ENCODE measurements around the gene CGRRF1.

Gene CGRRF1

DNA sequence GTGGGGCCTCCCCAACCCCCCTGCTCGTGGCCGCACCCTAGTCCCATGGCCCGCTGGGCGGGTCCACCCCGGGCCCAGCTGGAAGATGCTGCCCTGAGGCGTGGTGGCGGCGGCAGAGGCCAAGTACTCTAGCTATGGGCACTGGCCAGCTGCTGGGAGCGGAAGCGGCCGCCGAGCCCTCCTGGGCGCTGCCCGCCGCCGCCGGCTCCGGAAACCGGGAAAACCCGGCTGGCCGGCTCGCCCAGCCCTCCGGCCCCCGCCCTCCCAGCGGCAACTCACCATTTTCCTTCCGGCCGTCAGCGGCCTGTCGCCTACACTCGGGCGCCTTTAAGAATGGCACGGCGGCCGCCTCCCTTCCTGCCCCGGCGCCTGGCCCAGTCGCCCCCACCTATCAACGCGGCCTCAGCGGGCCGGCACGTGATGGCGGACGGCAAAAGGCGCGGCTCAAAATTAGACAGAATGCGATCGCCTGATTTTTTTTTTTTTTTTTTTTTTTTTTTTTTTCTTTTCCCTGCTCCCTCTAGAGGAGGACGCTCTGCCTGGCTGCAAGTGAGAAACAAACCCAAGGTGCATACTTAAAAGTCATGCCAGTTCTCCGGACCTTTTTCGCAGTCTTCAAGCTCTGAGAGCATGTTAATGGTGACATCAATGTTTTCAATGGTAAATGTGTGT, 20.9 kb upstream of the CGRRF1 start, which contains the start of gene GMFB:
TSS of gene GMFB (minus strand) at position 335 of the 672 bp plus-strand sequence. CDS start at position 282, 53 bp downstream.
- DNase-seq (ENCODE audit: low read depth, low spot score), result peak; percentile 90
- H3K4me3 ChIP-seq (ENCODE audit: low read length), result peak within 1 kb of the TSS; percentile 89

DNA sequence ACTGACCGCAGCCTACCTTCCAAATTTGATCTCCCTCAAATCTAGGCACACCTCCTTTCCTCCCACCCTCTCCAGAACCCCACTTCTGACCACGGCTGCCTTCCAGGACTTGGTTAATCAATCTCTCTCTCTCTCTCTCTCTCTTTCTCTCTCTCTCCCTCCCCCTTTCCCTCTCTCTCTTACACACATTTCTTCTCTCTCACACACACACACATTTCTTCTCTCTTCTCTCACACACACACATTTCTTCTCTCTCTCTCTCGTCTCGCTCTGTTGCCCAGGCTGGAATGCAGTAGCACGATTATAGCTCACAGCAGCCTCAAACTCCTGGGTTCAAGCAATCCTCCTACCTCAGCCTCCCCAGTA, 20.4 kb upstream of the CGRRF1 start:
- H3K4me3 ChIP-seq (ENCODE audit: low read length), result peak overlapping the region; percentile 89
- DNase-seq (ENCODE audit: low read depth, low spot score), result no peak

DNA sequence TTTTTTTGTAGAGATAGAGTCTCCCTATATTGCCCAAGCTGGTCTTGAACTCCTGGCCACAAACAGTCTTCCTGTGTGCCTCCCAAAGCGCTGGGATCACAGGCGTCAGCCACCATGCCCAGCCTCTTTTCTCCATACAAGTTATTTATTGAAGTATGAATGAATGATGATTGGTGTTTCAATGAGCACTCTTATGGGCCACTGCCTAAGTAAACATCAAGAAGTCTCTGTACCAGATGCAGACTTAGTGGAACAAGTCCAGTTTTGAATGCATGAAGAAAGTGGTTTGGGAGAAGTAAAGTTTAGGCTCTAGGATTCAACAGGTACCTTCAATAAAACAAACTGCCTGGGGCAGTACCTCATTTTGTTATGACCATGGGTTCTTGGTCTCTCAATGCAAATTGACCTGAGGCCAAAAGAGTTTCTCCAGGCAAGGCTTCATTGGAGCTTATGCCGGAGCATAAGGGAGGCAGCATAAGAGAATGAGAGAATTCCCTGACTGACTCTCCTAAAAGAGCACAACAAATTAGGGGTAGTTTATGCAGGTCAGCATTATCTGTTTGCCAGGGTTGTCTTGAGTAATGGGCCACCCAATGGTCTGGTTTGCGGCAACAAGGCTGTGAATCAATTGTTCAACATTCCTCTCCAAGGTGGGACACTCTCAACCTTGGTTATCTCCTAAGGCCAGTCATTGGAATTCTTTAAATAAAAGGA, 19.8 kb upstream of the CGRRF1 start:
- no peak overlapping the region for H3K4me3 ChIP-seq (ENCODE audit: low read length)
- no peak for DNase-seq (ENCODE audit: low read depth, low spot score)

DNA sequence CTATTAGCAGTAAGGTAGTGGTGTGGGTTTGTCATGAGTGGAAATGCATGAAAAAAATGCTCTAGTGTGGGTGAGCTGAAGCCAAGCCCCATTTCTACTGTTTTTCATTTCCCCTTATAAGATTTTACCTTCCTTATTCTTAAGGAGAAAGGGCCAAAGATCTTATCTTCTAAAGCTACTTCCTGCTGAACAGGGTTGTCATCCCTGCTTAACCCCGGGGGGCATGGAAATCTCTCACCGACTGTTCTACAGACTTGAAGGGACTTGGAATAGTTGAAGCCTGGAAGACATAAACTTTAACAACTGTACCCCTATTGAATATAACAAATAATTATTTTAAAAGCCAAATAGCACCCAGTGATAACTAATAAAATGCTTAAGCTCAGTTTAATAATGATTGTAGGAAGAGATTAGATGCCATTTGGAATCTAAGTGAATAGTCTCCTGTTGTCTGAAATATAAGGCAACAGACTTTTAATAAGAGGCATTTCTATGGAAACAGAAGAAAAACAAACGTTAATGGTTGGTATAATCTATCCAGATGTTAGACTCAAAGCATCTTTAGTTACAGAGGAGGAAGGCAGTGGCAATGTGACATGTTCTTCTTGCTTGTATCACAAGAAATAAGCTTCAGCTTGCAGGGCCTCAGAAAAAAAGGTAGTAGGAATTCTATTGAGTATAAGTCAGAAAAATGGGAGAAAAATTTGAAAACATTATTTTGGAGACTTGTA, 19.1 kb upstream of the CGRRF1 start:
- no peak for DNase-seq (ENCODE audit: low read depth, low spot score)

DNA sequence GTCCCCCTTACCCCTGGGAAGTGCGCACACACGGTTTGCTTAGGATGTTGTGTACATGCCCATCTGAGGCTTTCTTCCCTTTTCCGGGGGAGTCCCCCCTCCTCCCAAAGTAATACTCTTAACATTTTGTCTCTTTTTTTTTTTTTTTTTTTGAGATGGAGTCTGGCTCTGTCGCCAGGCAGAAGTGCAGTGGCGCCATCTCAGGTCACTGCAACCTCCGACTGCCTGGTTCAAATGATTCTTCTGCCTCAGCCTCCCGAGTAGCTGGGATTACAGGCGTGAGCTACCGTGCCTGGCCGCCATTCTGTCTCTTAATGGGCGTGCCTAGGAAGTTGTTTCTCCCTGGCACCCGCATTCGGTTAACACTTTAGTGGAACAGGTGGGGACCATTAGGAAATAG, 16.4 kb upstream of the CGRRF1 start:
- no peak overlapping the region for H3K4me3 ChIP-seq (ENCODE audit: low read length)

More for the DNA sequence above, 19.1 kb upstream of the CGRRF1 start:
- H3K4me3 ChIP-seq (ENCODE audit: low read length), result no peak overlapping the region

DNA sequence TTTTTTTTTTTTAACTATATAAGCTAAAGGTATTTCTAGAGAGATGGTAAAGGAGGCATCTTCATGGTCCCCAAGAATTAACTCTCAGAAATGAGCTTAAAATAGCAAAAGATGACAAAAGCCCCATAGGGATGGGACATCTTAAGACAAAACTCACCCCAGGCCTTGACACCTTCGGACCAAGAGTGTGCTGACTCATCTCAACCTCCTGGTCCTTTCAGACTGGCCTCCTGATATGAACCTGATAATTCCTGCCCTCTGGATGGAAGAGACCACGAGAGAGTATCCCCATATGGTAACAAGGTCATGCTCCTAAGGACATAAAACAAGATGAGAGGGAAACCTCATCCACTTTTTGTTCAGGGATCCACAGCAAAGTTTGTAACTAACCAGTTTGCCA, 12.5 kb upstream of the CGRRF1 start:
- H3K4me3 ChIP-seq (ENCODE audit: low read length), result no peak overlapping the region
- DNase-seq (ENCODE audit: low read depth, low spot score), result no peak

More for the DNA sequence above, 16.4 kb upstream of the CGRRF1 start:
- no peak for DNase-seq (ENCODE audit: low read depth, low spot score)

DNA sequence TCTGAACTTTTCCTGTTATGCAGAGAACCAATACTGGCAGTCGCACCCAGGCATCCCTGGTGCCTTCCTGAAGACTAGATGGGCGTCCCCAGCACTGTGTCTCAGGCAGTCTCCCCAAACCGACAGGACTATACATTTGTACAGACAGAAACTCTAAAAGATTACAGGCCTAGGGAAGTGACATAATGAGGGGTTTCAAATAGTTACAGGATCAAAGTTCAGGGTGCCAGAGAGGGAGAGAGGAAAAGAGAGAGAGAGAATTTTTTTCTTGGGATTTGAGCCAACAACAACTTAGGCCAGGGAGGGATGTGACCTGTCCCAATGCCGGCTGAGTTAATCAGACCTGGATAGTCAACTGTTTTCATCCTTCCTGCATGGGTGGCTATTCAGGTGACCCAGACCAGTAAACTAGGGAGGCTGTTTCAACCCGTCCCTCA, 11.6 kb upstream of the CGRRF1 start:
- DNase-seq (ENCODE audit: low read depth, low spot score), result no peak
- no peak overlapping the region for H3K4me3 ChIP-seq (ENCODE audit: low read length)

DNA sequence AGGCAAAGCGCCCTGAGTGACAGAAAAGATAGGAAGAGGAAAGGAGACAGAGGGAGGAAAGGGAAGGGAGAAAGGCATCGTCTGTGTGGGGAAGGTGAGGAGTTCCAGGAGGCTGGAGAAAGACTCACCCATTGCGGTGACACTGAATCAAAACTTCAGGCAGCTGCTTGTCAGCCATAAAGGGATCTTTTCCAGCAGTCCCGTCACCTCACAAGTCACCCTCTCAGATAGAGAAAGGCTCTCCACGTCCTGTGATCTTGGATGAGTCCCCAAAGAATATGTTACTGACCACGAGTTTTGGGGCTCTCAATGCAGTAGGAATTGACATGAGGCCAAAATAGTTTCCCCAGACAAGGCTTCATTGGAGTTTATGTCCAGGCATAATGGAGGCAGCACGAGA, 11.1 kb upstream of the CGRRF1 start:
- no peak overlapping the region for H3K4me3 ChIP-seq (ENCODE audit: low read length)
- DNase-seq (ENCODE audit: low read depth, low spot score), result no peak

DNA sequence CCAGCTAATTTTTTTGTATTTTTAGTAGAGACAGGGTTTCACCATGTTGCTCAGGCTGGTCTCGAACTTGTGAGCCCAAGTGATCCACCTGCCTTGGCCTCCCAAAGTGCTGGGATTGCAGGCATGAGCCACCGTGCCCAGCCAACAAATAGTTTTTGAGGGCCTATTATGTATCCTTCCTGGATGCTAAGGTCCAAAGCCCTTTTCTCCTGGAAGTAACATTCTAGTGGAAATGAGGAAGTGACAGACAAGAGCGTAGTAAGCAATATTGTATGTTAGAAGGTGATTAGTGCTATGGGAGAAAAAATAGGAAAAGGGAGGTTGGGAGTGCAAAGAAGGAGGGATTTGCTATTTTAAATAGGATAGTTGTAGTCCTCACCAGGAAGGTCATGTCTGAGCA, 9.0 kb upstream of the CGRRF1 start:
- DNase-seq (ENCODE audit: low read depth, low spot score), result no peak
- H3K4me3 ChIP-seq (ENCODE audit: low read length), result no peak overlapping the region

DNA sequence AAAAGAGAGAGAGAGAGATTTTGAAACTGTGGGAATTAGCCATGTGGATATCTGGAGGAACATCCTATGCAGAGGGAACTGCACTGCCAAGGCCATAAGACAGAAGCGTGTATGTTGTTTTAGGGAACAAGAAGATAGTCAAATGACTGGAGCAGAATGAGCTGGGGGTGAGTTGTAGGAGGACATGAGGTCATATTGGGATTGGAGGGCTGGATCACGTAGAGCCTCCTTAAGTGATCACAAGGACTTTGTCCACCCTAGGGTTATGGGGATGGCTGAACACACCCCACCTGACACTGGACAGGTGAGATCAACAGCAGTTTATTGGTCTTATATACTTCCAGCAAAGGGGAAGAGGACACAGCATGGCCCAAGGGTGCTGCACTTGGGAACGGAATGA, 8.2 kb upstream of the CGRRF1 start:
- H3K4me3 ChIP-seq (ENCODE audit: low read length), result no peak overlapping the region
- DNase-seq (ENCODE audit: low read depth, low spot score), result no peak

DNA sequence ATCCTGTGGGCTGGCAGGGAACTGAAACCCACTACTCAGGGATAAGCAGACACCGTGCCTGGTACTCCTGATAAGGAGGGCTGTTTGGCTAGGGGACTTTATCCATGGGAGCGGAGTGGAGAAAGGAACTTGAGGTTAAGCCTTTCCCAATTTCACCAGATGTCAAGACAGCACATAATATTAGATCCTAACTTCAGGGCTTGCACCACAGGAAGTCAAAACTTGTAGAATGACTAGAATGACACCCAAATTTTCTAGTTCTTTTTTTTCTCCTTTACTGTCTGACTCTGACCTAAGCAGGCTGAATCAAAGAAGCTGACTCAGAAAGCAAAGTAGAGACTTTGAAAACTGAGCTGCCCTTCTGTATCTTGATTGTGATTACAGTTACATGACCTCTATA, 7.1 kb upstream of the CGRRF1 start:
- no peak overlapping the region for H3K4me3 ChIP-seq (ENCODE audit: low read length)
- no peak for DNase-seq (ENCODE audit: low read depth, low spot score)

DNA sequence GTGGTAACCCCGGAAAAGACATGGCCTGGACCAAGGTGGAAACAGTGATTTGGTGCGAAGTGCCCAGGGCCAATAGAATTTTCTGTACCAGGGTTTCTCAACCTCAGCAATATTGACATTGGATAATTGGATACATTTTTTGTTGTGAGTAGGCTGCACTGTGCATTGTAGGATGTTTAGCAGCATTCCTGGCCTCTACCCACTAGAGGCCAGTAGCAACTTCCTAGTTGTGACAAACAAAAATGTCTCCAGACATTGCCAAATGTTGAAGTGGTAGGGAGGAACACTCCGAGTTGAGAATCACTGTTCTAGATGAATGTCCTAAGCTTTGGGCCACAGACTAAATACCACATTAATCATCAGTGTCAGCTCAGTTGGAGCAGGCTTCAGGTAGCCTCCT, 6.2 kb upstream of the CGRRF1 start:
- no peak for DNase-seq (ENCODE audit: low read depth, low spot score)
- H3K4me3 ChIP-seq (ENCODE audit: low read length), result no peak overlapping the region

DNA sequence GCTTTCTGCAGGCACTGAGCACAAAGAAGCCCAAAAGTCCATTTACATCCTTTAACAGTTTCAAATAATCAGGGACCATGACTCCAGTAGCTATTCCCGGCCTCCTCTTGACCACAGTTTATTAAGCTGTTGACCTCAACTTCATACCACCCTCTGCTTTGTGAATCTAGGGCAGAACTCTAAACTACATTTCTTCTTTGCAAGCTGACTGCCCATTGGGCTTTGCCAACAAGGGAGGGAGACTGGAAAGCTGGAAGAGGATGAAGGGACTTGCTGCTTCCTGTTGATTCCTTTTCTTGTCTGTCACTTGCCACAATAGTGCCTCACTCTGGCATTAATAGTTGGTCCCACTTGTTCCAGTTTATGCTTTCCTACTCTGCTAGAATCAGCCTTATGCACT, 2.7 kb downstream of the CGRRF1 start:
- DNase-seq (ENCODE audit: low read depth, low spot score), result no peak
- H3K4me3 ChIP-seq (ENCODE audit: low read length), result no peak overlapping the region

DNA sequence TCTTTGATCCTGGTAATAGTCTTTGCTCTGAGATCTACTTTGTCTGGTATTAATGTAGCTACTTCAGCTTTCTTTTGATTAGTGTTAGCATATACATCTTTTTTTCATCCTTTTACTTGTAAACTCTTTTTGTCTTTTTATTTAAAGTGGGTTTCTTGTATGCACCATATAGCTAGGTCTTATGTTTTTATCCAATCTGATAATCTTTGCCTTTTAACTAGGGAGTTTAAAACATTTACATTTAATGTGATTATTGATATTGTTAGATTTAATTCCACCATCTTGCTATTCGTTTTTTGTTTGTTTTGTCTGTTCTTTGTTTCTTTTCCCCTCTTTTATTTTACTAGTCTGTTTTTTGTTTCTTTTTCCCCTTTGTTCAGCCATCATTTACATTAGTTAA, 6.0 kb downstream of the CGRRF1 start:
- H3K4me3 ChIP-seq (ENCODE audit: low read length), result no peak overlapping the region
- no peak for DNase-seq (ENCODE audit: low read depth, low spot score)

DNA sequence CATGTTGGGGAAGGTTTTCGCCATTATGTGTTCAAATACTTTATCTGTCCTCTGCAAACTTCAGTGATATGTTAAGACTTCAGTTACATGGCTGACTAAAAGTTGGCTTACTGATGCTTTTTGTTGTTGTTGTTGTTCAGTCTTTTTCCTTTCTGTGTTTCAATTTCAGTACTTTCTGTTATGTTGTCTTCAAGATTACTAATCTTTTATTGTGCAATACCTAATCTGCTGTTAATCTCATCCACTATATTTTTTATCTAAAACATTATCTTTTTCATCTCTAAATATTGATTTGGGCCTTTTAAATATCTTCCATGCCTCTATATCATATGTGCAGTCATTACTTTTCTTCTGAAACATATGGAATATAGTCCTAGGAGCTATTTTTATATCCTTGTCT, 7.0 kb downstream of the CGRRF1 start:
- DNase-seq (ENCODE audit: low read depth, low spot score), result no peak
- no peak overlapping the region for H3K4me3 ChIP-seq (ENCODE audit: low read length)

DNA sequence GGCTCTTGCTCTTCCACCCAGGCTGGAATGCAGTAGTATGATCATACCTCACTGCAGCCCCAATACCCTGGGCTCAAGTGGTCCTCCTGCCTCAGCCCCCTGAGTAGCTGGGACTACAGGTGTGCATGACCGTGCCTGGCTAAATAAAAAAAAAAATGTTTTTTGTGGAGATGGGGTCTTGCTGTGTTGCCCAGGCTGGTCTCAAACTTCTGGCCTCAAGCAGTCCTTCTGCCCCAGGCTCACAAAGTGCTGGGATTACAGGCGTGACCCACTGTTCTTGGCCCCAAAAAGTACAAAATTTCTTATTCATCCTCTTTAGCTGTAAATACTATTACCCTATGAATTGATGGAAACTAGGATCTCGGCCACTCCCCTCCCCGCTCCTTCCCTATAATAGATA, 14.7 kb downstream of the CGRRF1 start:
- no peak for DNase-seq (ENCODE audit: low read depth, low spot score)
- H3K4me3 ChIP-seq (ENCODE audit: low read length), result no peak overlapping the region

DNA sequence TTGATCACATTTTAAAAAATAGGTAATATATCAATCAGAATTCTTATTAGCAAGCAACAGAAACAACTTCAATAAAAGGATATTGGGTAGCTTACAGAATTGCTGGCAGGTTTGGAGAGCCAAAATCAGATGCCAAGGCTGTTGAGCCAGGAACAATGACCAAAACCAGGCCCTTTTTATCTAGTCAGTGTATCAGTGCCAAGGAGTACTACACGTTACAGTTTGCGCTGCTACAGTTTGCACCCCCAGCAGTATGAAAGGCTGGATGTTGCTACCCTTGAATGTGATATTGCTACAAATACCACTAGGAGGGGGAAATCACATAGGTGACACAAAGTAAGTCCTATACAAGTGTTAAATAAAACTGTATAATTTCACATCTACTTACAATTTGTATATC, 19.3 kb downstream of the CGRRF1 start:
- no peak overlapping the region for H3K4me3 ChIP-seq (ENCODE audit: low read length)
- no peak for DNase-seq (ENCODE audit: low read depth, low spot score)

DNA sequence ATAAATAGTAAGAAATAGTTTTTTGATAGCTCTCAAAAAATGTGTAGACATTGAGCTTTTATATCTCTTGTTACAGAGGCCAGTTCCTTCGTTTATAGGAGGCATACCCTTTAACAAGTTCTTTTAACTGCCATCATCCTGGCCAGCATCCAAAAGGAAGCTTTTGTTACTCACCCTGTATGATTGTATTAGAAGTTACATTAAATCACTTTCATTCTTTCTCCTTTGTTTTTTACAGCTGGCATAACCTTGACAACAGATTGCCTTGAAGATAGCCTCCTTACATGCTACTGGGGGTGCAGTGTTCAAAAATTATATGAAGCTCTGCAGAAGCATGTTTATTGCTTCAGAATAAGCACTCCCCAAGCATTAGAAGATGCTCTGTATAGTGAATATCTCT, 20.1 kb downstream of the CGRRF1 start:
- DNase-seq (ENCODE audit: low read depth, low spot score), result no peak
- H3K4me3 ChIP-seq (ENCODE audit: low read length), result no peak overlapping the region

DNA sequence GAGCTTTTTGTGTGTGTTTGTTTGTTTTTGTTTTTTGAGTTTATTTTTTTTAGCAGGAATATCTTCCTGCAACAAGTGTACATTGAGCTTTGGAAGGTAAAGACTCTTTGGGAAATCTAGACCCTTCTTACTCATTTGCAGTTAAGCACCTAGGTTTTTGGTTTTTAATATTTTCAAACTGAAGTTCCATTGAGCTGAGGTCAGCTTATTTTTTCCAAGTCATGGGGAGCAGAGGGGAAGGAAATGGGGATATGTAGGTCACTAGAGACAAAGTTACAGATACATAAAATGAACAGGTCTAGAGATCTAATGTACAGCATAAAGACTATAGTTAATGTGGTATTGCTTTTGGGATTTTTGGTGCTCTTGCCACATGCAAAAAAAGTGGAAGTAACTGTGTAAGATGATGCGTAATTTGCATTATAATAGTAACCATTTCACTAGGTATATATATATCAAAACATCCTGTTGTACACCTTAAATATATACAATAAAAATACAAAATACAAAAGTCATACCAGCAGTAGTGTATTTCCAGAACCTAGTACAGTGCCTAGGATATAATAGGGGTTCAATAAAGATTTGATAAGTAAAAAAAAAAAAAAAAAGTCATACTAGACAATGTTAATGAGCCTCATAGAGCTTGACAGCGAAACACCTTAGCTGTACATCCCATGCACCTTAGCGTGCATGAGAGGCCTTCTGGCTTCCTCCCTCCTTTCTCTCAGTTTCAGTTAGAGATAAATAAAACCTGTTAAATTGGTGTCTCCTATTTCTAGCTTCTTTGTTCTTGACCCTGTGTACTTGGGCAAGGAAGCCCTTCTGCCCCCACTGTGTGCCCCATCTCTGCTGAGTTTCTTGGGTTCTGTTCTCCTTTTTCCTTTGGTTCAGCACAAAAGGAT, 22.7 kb downstream of the CGRRF1 start:
- DNase-seq (ENCODE audit: low read depth, low spot score), result no peak
- H3K4me3 ChIP-seq (ENCODE audit: low read length), result no peak overlapping the region

All from Jurkat, Clone E6-1 (cell line).